SK-N-SH treated with all-trans-retinoic acid at 6 μM for 48 hours (cell line): ENCODE measurements around the gene CMC1.

Source experiments
- ATAC-seq: fragments of 200-7000 bp; cut with Tn5 transposase; 3 replicates; pipeline ENCODE4 v1.9.1; 2020; ENCODE audit warnings: mild to moderate bottlenecking, moderate library complexity
- ARNTL ChIP-seq: fragments of 450-650 bp; formaldehyde crosslinking; IDR thresholded peaks from 2 replicates; pipeline ENCODE4 v1.5.0; 2020; ENCODE audit warnings: low read depth, mild to moderate bottlenecking, moderate library complexity, borderline replicate concordance
- BACH2 ChIP-seq: fragments of 250-450 bp; sonication (Bioruptor Pico); IDR thresholded peaks from 2 replicates; pipeline ENCODE4 v1.9.0; 2021; ENCODE audit warnings: mild to moderate bottlenecking, borderline replicate concordance
- CREB5 ChIP-seq: fragments of 250-450 bp; sonication (Bioruptor Pico); IDR thresholded peaks from 2 replicates; pipeline ENCODE4 v1.5.1; 2020; ENCODE audit warnings: low read depth, mild to moderate bottlenecking, moderate library complexity
- CSDC2 ChIP-seq: fragments of 250-450 bp; sonication (Bioruptor Pico); IDR thresholded peaks from 2 replicates; pipeline ENCODE4 v1.5.0; 2020; ENCODE audit warnings: mild to moderate bottlenecking, moderate library complexity
- CSRNP3 ChIP-seq: fragments of 250-450 bp; sonication (Bioruptor Pico); IDR thresholded peaks from 2 replicates; pipeline ENCODE4 v1.5.1; 2021; ENCODE audit warnings: mild to moderate bottlenecking, moderate library complexity
- ESRRG ChIP-seq: fragments of 250-450 bp; sonication (Bioruptor Pico); IDR thresholded peaks from 2 replicates; pipeline ENCODE4 v1.6.1; 2021; ENCODE audit warnings: mild to moderate bottlenecking
- GLIS3 ChIP-seq: fragments of 250-450 bp; sonication (Bioruptor Pico); IDR thresholded peaks from 2 replicates; pipeline ENCODE4 v1.5.0; 2020; ENCODE audit warnings: mild to moderate bottlenecking, moderate library complexity
- ISL1 ChIP-seq: fragments of 250-450 bp; sonication (Bioruptor Pico); IDR thresholded peaks from 2 replicates; pipeline ENCODE4 v2.1.2; 2022; ENCODE audit warnings: mild to moderate bottlenecking, moderate library complexity
- OSR1 ChIP-seq: fragments of 250-450 bp; sonication (Bioruptor Pico); IDR thresholded peaks from 2 replicates; pipeline ENCODE4 v1.8.0; 2022; ENCODE audit warnings: moderate library complexity, mild to moderate bottlenecking, inconsistent platforms
- PATZ1 ChIP-seq: fragments of 250-450 bp; sonication (Bioruptor Pico); IDR thresholded peaks from 2 replicates; pipeline ENCODE4 v1.8.0; 2020; ENCODE audit warnings: mild to moderate bottlenecking, moderate library complexity, borderline replicate concordance
- POU6F1 ChIP-seq: fragments of 250-450 bp; sonication (Bioruptor Pico); IDR thresholded peaks from 2 replicates; pipeline ENCODE4 v1.8.0; 2021; ENCODE audit warnings: low read depth, mild to moderate bottlenecking, moderate library complexity, borderline replicate concordance
- PPARA ChIP-seq: fragments of 250-450 bp; sonication (Bioruptor Pico); IDR thresholded peaks from 2 replicates; pipeline ENCODE4 v1.5.0; 2020; ENCODE audit warnings: mild to moderate bottlenecking, borderline replicate concordance
- RARB ChIP-seq: fragments of 250-450 bp; sonication (Bioruptor Pico); IDR thresholded peaks from 2 replicates; pipeline ENCODE4 v1.8.0; 2021; ENCODE audit warnings: mild to moderate bottlenecking, moderate library complexity
- SNAI2 ChIP-seq: fragments of 250-450 bp; sonication (Bioruptor Pico); IDR thresholded peaks from 2 replicates; pipeline ENCODE4 v1.5.0; 2020; ENCODE audit warnings: mild to moderate bottlenecking, moderate library complexity
- TCF4 ChIP-seq: fragments of 250-450 bp; sonication (Bioruptor Pico); IDR thresholded peaks from 2 replicates; pipeline ENCODE4 v1.8.0; 2021; ENCODE audit warnings: mild to moderate bottlenecking, moderate library complexity, borderline replicate concordance
- TOX ChIP-seq: fragments of 250-450 bp; sonication (Bioruptor Pico); IDR thresholded peaks from 2 replicates; pipeline ENCODE4 v1.8.0; 2021; ENCODE audit warnings: mild to moderate bottlenecking, moderate library complexity, borderline replicate concordance
- ZFP3 ChIP-seq: fragments of 250-450 bp; sonication (Bioruptor Pico); IDR thresholded peaks from 2 replicates; pipeline ENCODE4 v1.5.0; 2020; ENCODE audit warnings: mild to moderate bottlenecking, moderate library complexity
- ZFP30 ChIP-seq: fragments of 450-650 bp; formaldehyde crosslinking; IDR thresholded peaks from 2 replicates; pipeline ENCODE4 v1.5.0; 2022; ENCODE audit warnings: mild to moderate bottlenecking, moderate library complexity
- ZNF565 ChIP-seq: fragments of 450-650 bp; formaldehyde crosslinking; conservative IDR thresholded peaks from 2 replicates; pipeline ENCODE4 v1.5.0; 2020; ENCODE audit warnings: low read depth, mild to moderate bottlenecking, moderate library complexity
- ZNF70 ChIP-seq: fragments of 450-650 bp; formaldehyde crosslinking; IDR thresholded peaks from 2 replicates; pipeline ENCODE4 v1.5.0; 2020; ENCODE audit warnings: mild to moderate bottlenecking, moderate library complexity
- ZNF8 ChIP-seq: fragments of 450-650 bp; formaldehyde crosslinking; IDR thresholded peaks from 2 replicates; pipeline ENCODE4 v1.5.0; 2020; ENCODE audit warnings: mild to moderate bottlenecking, moderate library complexity

CMC1 gene

GRCh38 chr3:28334552-28334951, 93.1 kb downstream of the CMC1 start:
- peak; percentile 52; the same call in 1 of the 3 replicates for ATAC-seq
- no peak for TF ChIP-seq OSR1 (CRISPR knock-in tag)
- no peak for TF ChIP-seq ZFP3 (CRISPR knock-in tag)
- no peak for TF ChIP-seq CSRNP3
- no peak for TF ChIP-seq CREB5 (CRISPR knock-in tag)

GRCh38 chr3:28335246-28335645, 93.8 kb downstream of the CMC1 start:
- no peak for TF ChIP-seq CREB5 (CRISPR knock-in tag)
- TF ChIP-seq CSDC2 (CRISPR knock-in tag): no peak
- no peak for TF ChIP-seq PATZ1
- no peak for TF ChIP-seq TCF4
- no peak for TF ChIP-seq ZNF8 (CRISPR knock-in tag)
- ATAC-seq: no peak

GRCh38 chr3:28337230-28337629, 95.8 kb downstream of the CMC1 start:
- ATAC-seq: no peak
- TF ChIP-seq ZFP3 (CRISPR knock-in tag) (no peak), TOX (CRISPR knock-in tag) (no peak), ISL1 (no peak), ZFP30 (no peak), CSRNP3 (no peak), SNAI2 (CRISPR knock-in tag) (no peak), CREB5 (CRISPR knock-in tag) (no peak), ZNF565 (CRISPR knock-in tag) (no peak), ZNF70 (CRISPR knock-in tag) (no peak), RARB (no peak), OSR1 (CRISPR knock-in tag) (no peak), TCF4 (no peak), BACH2 (CRISPR knock-in tag) (no peak), PPARA (CRISPR knock-in tag) (no peak), ESRRG (CRISPR knock-in tag) (no peak), ARNTL (CRISPR knock-in tag) (no peak), GLIS3 (CRISPR knock-in tag) (no peak), POU6F1 (CRISPR knock-in tag) (no peak)
